GM18873 (cell line): ENCODE results near the gene TMEM239.
"Not testable (repeated sequence)": the region's sequence is repeated elsewhere in the genome, so short reads cannot be mapped to it uniquely, and the experiment has no call there.

Experiments used
- ATAC-seq: cut with Tn5 transposase; IDR thresholded peaks from one replicate; pipeline ENCODE4 v1.9.1; 2021; ENCODE audit warnings: mild to moderate bottlenecking, moderate library complexity, moderate number of reproducible peaks; ENCODE audit not compliant: unreplicated experiment, low FRiP score

Gene TMEM239

DNA sequence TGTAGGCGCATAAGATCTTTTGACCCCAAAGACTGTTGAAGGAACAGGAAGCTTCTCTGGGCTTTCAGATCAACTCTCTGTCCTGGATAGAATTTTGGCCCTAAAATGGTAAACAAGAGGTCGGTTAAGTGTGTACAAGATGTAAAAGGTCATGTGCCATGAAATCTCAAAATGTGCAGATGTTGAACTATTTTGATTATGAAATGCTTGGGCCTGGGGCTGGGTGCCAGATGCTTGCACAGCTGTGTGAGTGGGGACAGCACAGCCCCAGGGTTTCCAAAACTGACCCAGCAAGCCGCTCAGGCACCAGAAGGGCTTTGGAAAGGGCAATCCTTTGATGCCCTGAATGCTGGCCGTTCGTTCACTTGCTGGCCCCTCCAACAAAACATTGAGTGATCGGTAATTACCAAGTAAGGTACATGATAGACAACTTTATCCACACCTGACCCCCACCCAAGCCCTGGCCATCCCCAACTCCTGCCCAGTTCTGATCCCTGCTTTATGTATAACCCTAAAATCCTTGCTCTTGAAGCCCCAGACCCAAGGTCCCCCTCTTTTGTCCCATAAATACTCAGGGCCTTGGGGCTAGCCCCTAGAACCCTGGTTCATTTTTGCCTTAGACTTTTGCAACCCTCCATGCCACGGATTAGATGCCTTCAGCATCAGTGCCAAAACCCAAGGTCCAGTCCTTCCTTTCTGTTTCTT is 1.9 kb downstream of the TMEM239 start:
- ATAC-seq = no peak

- no peak for ATAC-seq
Observed at GRCh38 chr20:2820084-2820895, 4.1 kb downstream of the TMEM239 start.

GRCh38 chr20:2820896-2821869 is 5.0 kb downstream of the TMEM239 start:
- no peak for ATAC-seq

- ATAC-seq = no peak
Observed at GRCh38 chr20:2822073-2822472, 5.9 kb downstream of the TMEM239 start.

DNA sequence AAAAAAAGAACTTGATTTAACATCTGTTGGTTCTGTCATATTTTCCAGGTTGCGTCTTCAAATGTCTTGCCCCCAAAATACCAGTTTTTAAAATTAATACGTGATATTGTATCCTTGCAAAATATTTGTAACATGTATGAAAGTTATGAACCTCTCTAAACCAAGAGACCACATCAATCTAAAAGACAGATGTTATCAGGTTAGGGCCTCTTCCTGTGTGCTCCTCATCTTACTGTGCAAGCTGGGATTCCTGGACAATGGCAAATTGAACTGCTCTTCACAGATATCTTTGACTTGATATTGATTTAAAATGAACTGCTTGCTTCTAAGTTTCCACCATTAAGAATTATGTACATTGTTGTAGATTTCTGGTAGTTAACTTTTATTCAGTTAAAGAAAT is 9.6 kb downstream of the TMEM239 start:
- ATAC-seq = no peak

DNA sequence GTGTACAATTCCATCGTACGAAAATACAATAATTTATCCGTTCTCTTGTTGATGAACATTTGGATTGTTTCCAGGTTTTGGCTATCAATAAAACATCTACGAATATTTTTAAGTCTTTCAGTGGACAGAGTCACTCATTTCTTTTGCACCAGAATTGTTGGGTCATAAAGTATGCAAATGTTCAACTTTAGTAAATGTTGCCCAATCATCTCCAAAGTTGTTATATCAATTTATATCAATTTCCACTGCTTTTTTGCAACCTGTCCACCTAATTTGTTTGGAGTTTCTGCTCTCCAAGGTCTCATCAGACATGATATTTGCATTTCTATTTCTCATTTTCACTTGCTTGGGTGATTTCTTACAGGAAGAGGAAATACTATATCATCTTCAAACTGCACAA is 10.5 kb downstream of the TMEM239 start:
- ATAC-seq = no peak

DNA sequence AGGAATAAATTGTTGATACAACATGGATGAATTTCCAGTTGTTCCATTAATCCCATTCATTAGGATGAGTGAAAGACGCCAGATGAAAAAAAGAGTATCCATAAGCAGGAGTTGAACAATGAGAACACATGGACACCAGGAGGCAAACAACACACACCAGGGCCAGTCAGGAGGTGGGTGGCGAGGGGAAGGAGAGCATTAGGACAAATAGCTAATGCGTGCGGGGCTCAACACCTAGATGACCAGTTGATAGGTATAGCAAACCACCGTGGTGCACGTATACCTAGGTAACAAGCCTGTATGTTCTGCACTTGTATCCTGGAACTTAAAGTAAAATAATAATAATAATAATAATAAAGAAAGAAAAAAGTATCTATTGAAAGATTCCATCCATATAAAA is 13.2 kb downstream of the TMEM239 start:
- ATAC-seq = no peak

DNA sequence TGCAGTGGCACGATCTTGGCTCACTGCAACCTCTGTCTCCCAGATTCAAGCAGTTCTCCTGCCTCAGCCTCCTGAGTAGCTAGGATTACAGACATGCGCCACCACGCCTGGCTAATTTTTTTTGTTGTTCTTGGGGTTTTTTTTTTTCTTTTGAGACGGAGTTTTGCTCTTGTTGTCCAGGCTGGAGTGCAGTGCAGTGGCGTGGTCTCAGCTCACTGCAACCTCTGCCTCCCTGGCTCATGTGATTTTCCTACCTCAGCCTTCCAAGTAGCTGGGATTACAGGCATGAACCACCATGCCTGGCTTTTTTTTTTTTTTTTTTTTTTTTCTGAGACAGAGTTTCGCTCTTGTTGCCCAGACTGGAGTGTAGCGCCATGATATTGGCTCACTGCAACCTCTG is 15.0 kb downstream of the TMEM239 start:
- ATAC-seq = not testable (repeated sequence)

DNA sequence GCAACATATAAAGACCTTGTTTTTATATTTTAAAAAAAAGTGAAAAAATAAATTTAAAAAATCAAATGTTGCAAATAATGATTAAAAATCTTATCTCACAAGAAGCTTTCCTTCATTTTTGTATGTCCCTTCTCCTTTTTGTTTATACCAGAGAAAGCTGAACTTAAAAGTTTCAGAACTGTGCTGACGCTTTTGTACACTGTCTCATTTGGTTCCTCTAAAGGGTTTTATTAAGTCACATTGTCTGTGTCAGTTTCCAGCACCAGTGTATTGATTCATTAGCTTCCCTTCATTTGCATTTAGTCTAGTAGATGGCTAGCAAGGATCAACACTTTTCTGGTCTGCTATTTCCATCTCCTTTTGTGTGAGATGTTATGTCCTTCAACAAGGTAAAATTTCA is 17.6 kb downstream of the TMEM239 start:
- ATAC-seq = no peak

DNA sequence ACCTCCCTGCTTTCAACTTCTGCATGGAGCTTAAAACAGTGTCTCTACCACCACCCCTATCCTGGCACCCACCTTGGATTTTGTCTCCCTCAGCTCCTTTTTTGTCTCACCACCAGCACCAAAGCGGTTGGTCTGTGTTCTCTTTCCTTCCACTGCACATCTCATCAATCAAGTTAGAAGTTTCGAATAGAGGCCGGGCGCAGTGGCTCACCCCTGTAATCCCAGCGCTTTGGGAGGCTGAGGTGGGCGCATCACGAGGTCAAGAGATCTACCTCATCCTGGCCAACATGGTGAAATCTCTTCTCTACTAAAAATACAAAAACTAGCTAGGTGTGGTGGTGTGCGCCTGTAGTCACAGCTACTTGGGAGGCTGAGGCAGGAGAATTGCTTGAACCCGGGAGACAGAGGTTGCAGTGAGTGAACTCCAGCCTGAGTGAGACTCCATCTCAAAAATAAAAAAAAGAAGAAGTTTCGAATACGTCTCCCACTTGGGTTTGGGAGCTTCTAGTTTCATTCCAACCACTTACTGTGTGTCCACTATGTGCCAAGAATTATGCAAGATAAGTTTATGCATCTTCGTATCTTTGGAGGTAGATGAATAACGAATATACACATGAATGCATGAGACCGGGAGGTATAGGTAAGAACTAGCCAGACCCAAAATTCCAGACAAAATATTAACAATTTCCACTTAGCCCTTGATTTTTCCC is 18.4 kb downstream of the TMEM239 start:
- ATAC-seq = no peak

DNA sequence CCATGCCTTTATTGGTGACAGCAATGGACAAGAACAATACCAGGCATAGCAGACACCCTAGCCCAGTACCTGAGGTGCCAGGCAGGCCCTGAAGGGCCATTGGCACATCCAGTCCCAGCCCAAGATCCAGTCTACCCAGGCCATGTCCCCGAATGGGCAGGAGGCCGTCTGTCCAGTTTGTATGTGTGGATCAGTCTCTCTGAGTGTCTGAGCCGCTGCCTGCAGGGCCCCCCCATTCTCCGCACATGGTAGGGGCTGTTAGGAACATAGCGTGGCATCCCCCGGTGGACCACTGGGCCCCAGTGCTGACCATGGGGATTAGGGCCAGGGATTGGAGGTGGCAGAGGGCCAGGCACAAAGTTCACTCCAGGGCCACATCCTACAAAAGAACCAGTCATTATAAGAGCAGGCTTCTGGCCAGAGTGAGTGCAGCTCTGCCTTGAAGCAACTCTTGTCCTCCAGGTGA is 19.2 kb downstream of the TMEM239 start:
- ATAC-seq = no peak

DNA sequence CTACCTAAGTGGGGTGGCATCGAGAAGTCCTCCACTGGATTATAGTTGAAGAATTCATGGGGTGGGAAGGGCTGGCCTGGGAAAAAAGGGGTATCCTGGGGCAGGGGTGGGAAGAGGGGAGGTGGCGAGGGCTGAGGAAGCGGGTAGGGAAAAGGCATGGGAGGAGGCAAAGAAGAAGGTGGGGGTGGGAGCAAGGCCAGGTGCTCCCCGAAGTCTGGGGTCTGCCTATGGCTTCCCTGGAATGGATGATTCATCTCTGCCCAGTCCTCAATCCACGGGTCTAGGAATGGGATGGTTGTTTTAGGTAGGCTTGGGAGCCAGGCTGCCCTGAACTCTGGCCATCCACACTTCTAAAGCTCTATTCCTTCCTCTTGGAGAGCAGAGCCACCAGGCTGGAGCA is 19.9 kb downstream of the TMEM239 start:
- no peak for ATAC-seq

DNA sequence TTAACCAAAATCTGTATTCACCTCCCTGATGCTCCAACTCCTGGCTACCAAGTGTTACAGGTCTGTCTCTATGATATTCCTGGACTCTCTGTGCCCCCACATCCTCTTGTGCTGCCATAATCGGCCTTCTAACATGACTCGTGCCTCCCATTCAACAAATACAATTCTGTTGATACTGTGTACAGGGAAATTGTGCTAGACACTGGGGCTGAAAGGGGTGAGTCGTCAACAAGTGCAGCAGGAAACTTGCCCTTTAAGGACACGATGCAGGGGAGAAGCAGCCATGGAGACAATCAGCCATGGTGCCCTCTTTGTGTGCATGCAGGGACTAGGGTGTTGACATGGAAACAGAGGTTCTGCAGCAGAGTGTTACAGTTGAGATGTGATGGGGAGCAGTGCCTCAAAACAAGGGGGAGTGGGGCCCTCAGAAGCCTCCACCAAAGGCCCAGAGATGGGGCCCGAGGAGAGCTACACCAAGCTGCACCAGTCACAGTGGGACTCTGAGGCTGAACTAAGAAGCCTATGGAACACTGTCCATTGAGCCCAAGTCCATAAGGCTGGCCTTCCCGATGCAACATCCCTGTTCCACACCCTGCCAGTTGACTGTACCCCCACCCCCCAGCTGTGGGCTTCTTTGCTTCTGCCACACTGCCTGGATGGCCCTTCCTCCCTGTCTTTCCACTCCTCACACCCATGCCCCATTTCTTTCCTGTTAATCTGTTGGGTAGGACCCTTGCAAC is 21.2 kb downstream of the TMEM239 start:
- no peak for ATAC-seq

- no peak for ATAC-seq
Observed at GRCh38 chr20:2838170-2838797, 22.1 kb downstream of the TMEM239 start.

DNA sequence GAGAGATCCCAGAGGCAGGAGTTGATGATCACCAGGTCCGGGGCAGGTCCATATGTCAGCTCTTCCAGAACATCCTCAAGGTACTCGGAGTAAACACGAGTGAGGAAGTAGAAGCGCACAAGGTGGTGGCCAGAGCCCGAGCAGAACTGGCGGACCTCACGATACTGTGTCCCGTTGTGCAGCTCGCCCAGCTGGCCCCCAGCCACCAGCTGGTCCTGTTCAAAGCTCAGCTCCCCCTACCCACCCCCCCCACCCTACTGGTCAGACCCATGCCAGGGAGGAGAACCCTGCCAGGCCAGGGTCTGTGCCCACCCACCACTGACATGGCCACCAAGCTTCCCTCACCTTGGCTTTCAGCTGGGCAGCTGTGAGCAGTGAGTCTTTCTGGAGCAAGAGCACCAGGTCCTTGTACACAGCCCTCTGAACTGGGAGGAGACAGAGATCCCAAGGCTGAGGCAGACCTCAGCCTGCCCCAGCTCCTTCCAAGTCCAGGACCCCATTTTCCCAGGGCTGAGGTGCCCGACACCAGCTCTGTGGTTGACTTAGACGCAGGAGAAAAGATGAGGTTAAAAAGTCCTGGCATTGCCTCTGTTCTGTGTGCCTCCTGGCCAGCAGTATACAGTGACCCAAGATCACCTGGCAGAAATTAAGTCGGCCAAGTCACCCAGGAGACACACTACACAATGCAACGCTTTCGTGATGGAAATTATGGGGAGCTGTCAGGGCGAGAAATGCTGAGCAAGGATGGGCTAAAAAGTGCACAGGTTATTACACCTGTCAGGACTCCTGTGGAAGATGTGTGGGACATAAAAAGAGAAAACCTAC is 22.9 kb downstream of the TMEM239 start:
- ATAC-seq = no peak

GRCh38 chr20:2839732-2840137 is 23.6 kb downstream of the TMEM239 start:
- no peak for ATAC-seq

DNA sequence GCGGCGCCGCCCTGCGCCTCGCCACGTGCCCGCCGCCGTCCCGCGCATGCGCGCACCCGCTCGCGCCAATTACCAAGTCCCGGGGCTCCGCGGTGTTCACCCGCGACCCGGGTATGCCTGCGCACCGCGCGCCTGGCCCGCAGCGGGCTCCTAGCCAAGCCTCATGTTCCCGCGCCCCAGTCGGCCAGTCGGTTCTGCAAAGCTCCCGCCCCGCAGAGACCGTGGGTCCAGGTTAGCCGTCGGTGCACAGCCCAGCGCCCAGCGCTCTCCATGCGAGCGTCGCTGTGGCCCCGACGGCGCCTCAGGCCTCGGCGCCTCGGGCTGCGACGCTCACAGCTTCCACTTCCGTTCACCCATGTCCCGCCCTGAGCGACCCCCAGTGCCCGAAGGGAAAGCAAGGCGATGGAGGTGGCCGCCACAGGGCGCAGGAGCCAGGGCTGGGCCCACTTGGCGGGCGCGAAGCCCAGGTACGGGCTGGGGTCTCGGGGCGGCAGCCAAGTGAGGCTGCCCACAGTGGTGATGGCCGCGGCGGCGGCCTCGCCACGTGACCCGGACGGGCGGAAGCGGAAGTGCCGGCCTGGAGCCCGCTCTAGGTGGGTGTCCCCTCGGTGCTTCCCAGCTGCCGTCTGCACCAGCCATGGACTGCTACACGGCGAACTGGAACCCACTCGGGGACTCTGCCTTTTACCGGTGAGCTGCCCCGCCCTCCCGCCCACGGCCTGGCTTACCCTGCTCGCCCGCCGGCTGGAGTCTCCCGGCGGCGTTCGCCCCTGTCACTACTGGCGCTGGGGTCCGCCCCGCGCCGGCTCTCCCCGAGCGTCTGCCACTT is 24.2 kb downstream of the TMEM239 start, which contains the start of the genes PCED1A and VPS16:
Gene PCED1A, minus strand, starts transcription at position 518 of the 829 bp plus-strand sequence. CDS start 743 bp downstream, outside the sequence.
Gene VPS16, plus strand, starts transcription at position 608 of the 829 bp plus-strand sequence. Its CDS starts 30 bp downstream, at position 638.
- ATAC-seq = peak; percentile 75
